Activated naive CD4-positive, alpha-beta T cell treated with anti-CD3 and anti-CD28 coated beads for 36 hours (primary cell): ENCODE data around the gene STRN. TPM values are rescaled to one million over a fixed set of nuclear protein-coding genes. Genes with fewer than 3 reads are reported as not detected.
"Not testable (repeated sequence)": the region's sequence is repeated elsewhere in the genome, so short reads cannot be mapped to it uniquely, and the experiment has no call there.

ENCODE experiments used
- CTCF ChIA-PET: fragments of 350-600 bp; sonication (Branson Sonifier 250); formaldehyde crosslinking; loops from one replicate; lab custom pipeline; 2021; ENCODE audit warnings: antibody characterized with exemption; lab: Charles Lee
- DNase-seq: peaks from one replicate; pipeline ENCODE4 v3.0.0-alpha.2; 2020
- H3K27ac Mint-ChIP-seq: one replicate; pipeline ENCODE4 v1.8.0; 2021; ENCODE audit warnings: mild to moderate bottlenecking, mixed read lengths
- H3K27me3 Mint-ChIP-seq: one replicate; pipeline ENCODE4 v1.8.0; 2021; ENCODE audit warnings: low read depth, mixed read lengths
- H3K36me3 Mint-ChIP-seq: one replicate; pipeline ENCODE4 v1.8.0; 2021; ENCODE audit warnings: low read depth, mixed read lengths
- H3K4me1 Mint-ChIP-seq: one replicate; pipeline ENCODE4 v1.8.0; 2021; ENCODE audit warnings: low read depth, mixed read lengths
- H3K4me3 Mint-ChIP-seq: one replicate; pipeline ENCODE4 v1.8.0; 2021; ENCODE audit warnings: mild to moderate bottlenecking, moderate library complexity, mixed read lengths
- H3K9me3 Mint-ChIP-seq: one replicate; pipeline ENCODE4 v1.8.0; 2021; ENCODE audit warnings: mixed read lengths
- intact Hi-C: fragments of 100-400 bp; cut with micrococcal nuclease; formaldehyde crosslinking; loops from one replicate; pipeline ENCODE4 v1.15.1; 2023
- total RNA-seq, 2 experiments: library from RNA; stranded (reverse); gene quantifications; one replicate each; pipeline ENCODE4 v1.2.3, GENCODE V29; 2021

The STRN gene
- total RNA-seq, 2 experiments from 2014 or later, result 19.3 to 22.2 TPM

- no peak overlapping the region for H3K27ac Mint-ChIP-seq
- CTCF ChIA-PET, result interaction anchor here (1.0 kb wide), 1 partner anchor 181 kb away, joined by 3 read pairs; no protein-coding TSS in a partner anchor
Observed at GRCh38 chr2:36960773-36961172, 5.6 kb downstream of the STRN start.

GRCh38 chr2:36960005-36960675, 6.2 kb downstream of the STRN start:
- H3K36me3 Mint-ChIP-seq, result peaks cover 7% of the 10 kb centered on the region
- peaks cover 54% of the 10 kb centered on the region for H3K4me1 Mint-ChIP-seq
- H3K27me3 Mint-ChIP-seq, result no peaks in the 10 kb centered on the region
- DNase-seq, result no peak
- CTCF ChIA-PET, result interaction anchor here (1.0 kb wide), 1 partner anchor 181 kb away, joined by 3 read pairs; no protein-coding TSS in a partner anchor
- no peak overlapping the region for H3K27ac Mint-ChIP-seq
- no peaks in the 10 kb centered on the region for H3K9me3 Mint-ChIP-seq
- no peak overlapping the region for H3K4me3 Mint-ChIP-seq
- intact Hi-C loops, result loop anchor here (10.0 kb wide), 1 partner anchor 675 kb away; no protein-coding TSS in a partner anchor

More at GRCh38 chr2:36960773-36961172, 5.6 kb downstream of the STRN start:
- Mint-ChIP-seq H3K4me1 (peaks cover 55% of the 10 kb centered on the region), H3K27me3 (no peaks in the 10 kb centered on the region), H3K4me3 (no peak overlapping the region), H3K9me3 (no peaks in the 10 kb centered on the region), H3K36me3 (peaks cover 9% of the 10 kb centered on the region)
- intact Hi-C loops, result loop anchor here (10.0 kb wide), 1 partner anchor 674 kb away; no protein-coding TSS in a partner anchor
- no peak for DNase-seq

GRCh38 chr2:36954977-36955607, 11.2 kb downstream of the STRN start:
- Mint-ChIP-seq H3K27ac (no peak overlapping the region), H3K9me3 (no peaks in the 10 kb centered on the region), H3K36me3 (peaks cover 7% of the 10 kb centered on the region), H3K4me1 (peaks cover 47% of the 10 kb centered on the region), H3K4me3 (no peak overlapping the region), H3K27me3 (no peaks in the 10 kb centered on the region)
- intact Hi-C loops, result no loop called here
- CTCF ChIA-PET, result no interaction called here
- DNase-seq, result no peak

- H3K27me3 Mint-ChIP-seq, result no peaks in the 10 kb centered on the region
- CTCF ChIA-PET, result no interaction called here
- no peaks in the 10 kb centered on the region for H3K36me3 Mint-ChIP-seq
- DNase-seq, result no peak
- no peak overlapping the region for H3K27ac Mint-ChIP-seq
- peaks cover 41% of the 10 kb centered on the region for H3K4me1 Mint-ChIP-seq
- no peak overlapping the region for H3K4me3 Mint-ChIP-seq
- no peaks in the 10 kb centered on the region for H3K9me3 Mint-ChIP-seq
- intact Hi-C loops, result no loop called here
Observed at GRCh38 chr2:36952748-36953197, 13.6 kb downstream of the STRN start.

- DNase-seq, result no peak
- Mint-ChIP-seq H3K4me1 (peaks cover 38% of the 10 kb centered on the region), H3K4me3 (no peak overlapping the region), H3K27me3 (no peaks in the 10 kb centered on the region), H3K9me3 (no peaks in the 10 kb centered on the region), H3K36me3 (no peaks in the 10 kb centered on the region), H3K27ac (no peak overlapping the region)
- CTCF ChIA-PET, result no interaction called here
- intact Hi-C loops, result no loop called here
Observed at GRCh38 chr2:36951574-36951973, 14.8 kb downstream of the STRN start.

- H3K4me1 Mint-ChIP-seq, result peaks cover 35% of the 10 kb centered on the region
- DNase-seq, result no peak
- H3K36me3 Mint-ChIP-seq, result no peaks in the 10 kb centered on the region
- intact Hi-C loops, result no loop called here
- H3K4me3 Mint-ChIP-seq, result no peak overlapping the region
- no peak overlapping the region for H3K27ac Mint-ChIP-seq
- no peaks in the 10 kb centered on the region for H3K9me3 Mint-ChIP-seq
- no peaks in the 10 kb centered on the region for H3K27me3 Mint-ChIP-seq
- CTCF ChIA-PET, result no interaction called here
Observed at GRCh38 chr2:36951027-36951518, 15.3 kb downstream of the STRN start.

- CTCF ChIA-PET, result no interaction called here
- Mint-ChIP-seq H3K27me3 (no peaks in the 10 kb centered on the region), H3K36me3 (no peaks in the 10 kb centered on the region), H3K9me3 (no peaks in the 10 kb centered on the region), H3K27ac (no peak overlapping the region), H3K4me3 (no peak overlapping the region), H3K4me1 (peaks cover 32% of the 10 kb centered on the region)
- DNase-seq, result no peak
- intact Hi-C loops, result no loop called here
Observed at GRCh38 chr2:36949845-36950244, 16.5 kb downstream of the STRN start.

- H3K27ac Mint-ChIP-seq, H3K36me3 Mint-ChIP-seq, H3K9me3 Mint-ChIP-seq, intact Hi-C loops, DNase-seq, H3K27me3 Mint-ChIP-seq, H3K4me3 Mint-ChIP-seq, CTCF ChIA-PET: not testable (repeated sequence)
- peaks cover 12% of the 10 kb centered on the region for H3K4me1 Mint-ChIP-seq
Observed at GRCh38 chr2:36945240-36945639, 21.1 kb downstream of the STRN start.

- CTCF ChIA-PET, result interaction anchor here (0.5 kb wide), 1 partner anchor 1427 kb away, joined by 5 read pairs; no protein-coding TSS in a partner anchor
- intact Hi-C loops, result no loop called here
- Mint-ChIP-seq H3K4me3 (no peak overlapping the region), H3K27me3 (no peaks in the 10 kb centered on the region), H3K27ac (no peak overlapping the region), H3K9me3 (no peaks in the 10 kb centered on the region), H3K36me3 (peaks cover under 1% of the 10 kb centered on the region), H3K4me1 (peaks cover 6% of the 10 kb centered on the region)
- no peak for DNase-seq
Observed at GRCh38 chr2:36941867-36942266, 24.5 kb downstream of the STRN start.

GRCh38 chr2:36936526-36936925, 29.8 kb downstream of the STRN start:
- H3K4me3 Mint-ChIP-seq, H3K27ac Mint-ChIP-seq, CTCF ChIA-PET, H3K36me3 Mint-ChIP-seq, intact Hi-C loops, DNase-seq, H3K9me3 Mint-ChIP-seq, H3K27me3 Mint-ChIP-seq: not testable (repeated sequence)
- peaks cover 11% of the 10 kb centered on the region for H3K4me1 Mint-ChIP-seq

- H3K4me3 Mint-ChIP-seq, H3K27ac Mint-ChIP-seq, H3K9me3 Mint-ChIP-seq, H3K4me1 Mint-ChIP-seq, CTCF ChIA-PET, H3K27me3 Mint-ChIP-seq, intact Hi-C loops, H3K36me3 Mint-ChIP-seq, DNase-seq: not testable (repeated sequence)
Observed at GRCh38 chr2:36931688-36932087, 34.6 kb downstream of the STRN start.

- H3K36me3 Mint-ChIP-seq, DNase-seq, H3K27ac Mint-ChIP-seq, H3K27me3 Mint-ChIP-seq, H3K9me3 Mint-ChIP-seq, CTCF ChIA-PET, H3K4me3 Mint-ChIP-seq, intact Hi-C loops: not testable (repeated sequence)
- H3K4me1 Mint-ChIP-seq, result peaks cover 14% of the 10 kb centered on the region
Observed at GRCh38 chr2:36930787-36931410, 35.4 kb downstream of the STRN start.
